HepG2 (cell line): ENCODE results near the gene GRK6.

ENCODE experiments used
- ARID3A ChIP-seq: IDR thresholded peaks from 2 replicates; pipeline ENCODE4 v1.6.1; 2012; ENCODE audit warnings: low read depth, low read length, improper control_type of control experiment
- BHLHE40 ChIP-seq: IDR thresholded peaks from 2 replicates; pipeline ENCODE4 v1.6.1; 2011; ENCODE audit warnings: low read length, improper control_type of control experiment
- ELF4 ChIP-seq: sonication (generic); formaldehyde crosslinking; IDR thresholded peaks from 2 replicates; pipeline ENCODE4 v1.5.0; 2020; ENCODE audit warnings: missing genetic modification reagents, mild to moderate bottlenecking, moderate library complexity, borderline replicate concordance
- KMT2A ChIP-seq: sonication (generic); formaldehyde crosslinking; IDR thresholded peaks from 2 replicates; pipeline ENCODE4 v1.4.0; 2020; ENCODE audit warnings: missing genetic modification reagents
- PATZ1 ChIP-seq: sonication (generic); formaldehyde crosslinking; IDR thresholded peaks from 2 replicates; pipeline ENCODE4 v1.4.0; 2020; ENCODE audit warnings: missing genetic modification reagents
- PBX2 ChIP-seq: IDR thresholded peaks from 2 replicates; pipeline ENCODE4 v1.6.1; 2016; ENCODE audit warnings: control low read depth
- POLR2AphosphoS5 ChIP-seq: IDR thresholded peaks from 2 replicates; pipeline ENCODE4 v1.6.1; 2012; ENCODE audit warnings: low read depth, low read length
- SP4 ChIP-seq: sonication (generic); formaldehyde crosslinking; IDR thresholded peaks from 2 replicates; pipeline ENCODE4 v1.8.1; 2023; ENCODE audit warnings: mild to moderate bottlenecking, missing genetic modification reagents
- ZFP36L1 ChIP-seq: sonication (generic); formaldehyde crosslinking; IDR thresholded peaks from 2 replicates; pipeline ENCODE4 v1.8.0; 2022; ENCODE audit warnings: mild to moderate bottlenecking, missing genetic modification reagents, moderate library complexity
- ZNF746 ChIP-seq: sonication (generic); formaldehyde crosslinking; IDR thresholded peaks from 2 replicates; pipeline ENCODE4 v1.8.0; 2022; ENCODE audit warnings: mild to moderate bottlenecking, missing genetic modification reagents
- TF ChIP-seq, protein P1 (sequence below): sonication (generic); formaldehyde crosslinking; IDR thresholded peaks from 2 replicates; pipeline ENCODE4 v1.5.0; 2020; ENCODE audit warnings: mild to moderate bottlenecking, missing genetic modification reagents, moderate library complexity
- TF ChIP-seq, protein P2 (sequence below): sonication (generic); formaldehyde crosslinking; IDR thresholded peaks from 2 replicates; pipeline ENCODE4 v1.5.1; 2020; ENCODE audit warnings: mild to moderate bottlenecking, moderate library complexity, missing genetic modification reagents

GRCh38 chr5:177491983-177492746, 65.7 kb downstream of the GRK6 start:
- TF ChIP-seq, protein P1, sequence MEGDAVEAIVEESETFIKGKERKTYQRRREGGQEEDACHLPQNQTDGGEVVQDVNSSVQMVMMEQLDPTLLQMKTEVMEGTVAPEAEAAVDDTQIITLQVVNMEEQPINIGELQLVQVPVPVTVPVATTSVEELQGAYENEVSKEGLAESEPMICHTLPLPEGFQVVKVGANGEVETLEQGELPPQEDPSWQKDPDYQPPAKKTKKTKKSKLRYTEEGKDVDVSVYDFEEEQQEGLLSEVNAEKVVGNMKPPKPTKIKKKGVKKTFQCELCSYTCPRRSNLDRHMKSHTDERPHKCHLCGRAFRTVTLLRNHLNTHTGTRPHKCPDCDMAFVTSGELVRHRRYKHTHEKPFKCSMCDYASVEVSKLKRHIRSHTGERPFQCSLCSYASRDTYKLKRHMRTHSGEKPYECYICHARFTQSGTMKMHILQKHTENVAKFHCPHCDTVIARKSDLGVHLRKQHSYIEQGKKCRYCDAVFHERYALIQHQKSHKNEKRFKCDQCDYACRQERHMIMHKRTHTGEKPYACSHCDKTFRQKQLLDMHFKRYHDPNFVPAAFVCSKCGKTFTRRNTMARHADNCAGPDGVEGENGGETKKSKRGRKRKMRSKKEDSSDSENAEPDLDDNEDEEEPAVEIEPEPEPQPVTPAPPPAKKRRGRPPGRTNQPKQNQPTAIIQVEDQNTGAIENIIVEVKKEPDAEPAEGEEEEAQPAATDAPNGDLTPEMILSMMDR (CRISPR knock-in tag), result no peak
- TF ChIP-seq ELF4 (no peak), SP4 (CRISPR knock-in tag) (no peak), BHLHE40 (no peak), KMT2A (CRISPR knock-in tag) (no peak), POLR2AphosphoS5 (no peak), ZFP36L1 (CRISPR knock-in tag) (no peak), ZNF746 (CRISPR knock-in tag) (no peak), ARID3A (no peak), PBX2 (no peak), PATZ1 (CRISPR knock-in tag) (no peak)
- TF ChIP-seq, protein P2, sequence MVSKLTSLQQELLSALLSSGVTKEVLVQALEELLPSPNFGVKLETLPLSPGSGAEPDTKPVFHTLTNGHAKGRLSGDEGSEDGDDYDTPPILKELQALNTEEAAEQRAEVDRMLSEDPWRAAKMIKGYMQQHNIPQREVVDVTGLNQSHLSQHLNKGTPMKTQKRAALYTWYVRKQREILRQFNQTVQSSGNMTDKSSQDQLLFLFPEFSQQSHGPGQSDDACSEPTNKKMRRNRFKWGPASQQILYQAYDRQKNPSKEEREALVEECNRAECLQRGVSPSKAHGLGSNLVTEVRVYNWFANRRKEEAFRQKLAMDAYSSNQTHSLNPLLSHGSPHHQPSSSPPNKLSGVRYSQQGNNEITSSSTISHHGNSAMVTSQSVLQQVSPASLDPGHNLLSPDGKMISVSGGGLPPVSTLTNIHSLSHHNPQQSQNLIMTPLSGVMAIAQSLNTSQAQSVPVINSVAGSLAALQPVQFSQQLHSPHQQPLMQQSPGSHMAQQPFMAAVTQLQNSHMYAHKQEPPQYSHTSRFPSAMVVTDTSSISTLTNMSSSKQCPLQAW, result no peak
